Esophagus muscularis mucosa (tissue), 4 donors: ENCODE results near the gene TRIM24. TPM values are rescaled to one million over a fixed set of nuclear protein-coding genes. Genes with fewer than 3 reads are reported as not detected.
A peak's percentile ranks its signal among the peaks of the same experiment; 100 is the strongest.

Source experiments
- DNase-seq: peaks from one replicate; pipeline ENCODE4 v3.0.0-alpha.2; 2017; ENCODE audit errors: extremely low spot score
- H3K27ac ChIP-seq, 4 donors: fragments of 200-600 bp; sonication (generic); replicated peaks in 1 of 4; 1 replicate in 3 of 4; 2 replicates in 1 of 4; pipeline ENCODE4 v1.5.1; 2016 to 2019; ENCODE audit warnings: mild to moderate bottlenecking in 1 of 4
- H3K27me3 ChIP-seq, 4 donors: fragments of 200-600 bp; sonication (generic); one replicate each; pipeline versions ENCODE4 v1.5.1 to v1.6.0; 2016 to 2019
- H3K36me3 ChIP-seq, 4 donors: fragments of 200-600 bp; sonication (generic); one replicate each; pipeline ENCODE4 v1.5.1; 2016 to 2019
- H3K4me1 ChIP-seq, 4 donors: fragments of 200-600 bp; sonication (generic); one replicate each; pipeline ENCODE4 v1.5.1; 2016 to 2019
- H3K4me3 ChIP-seq, 4 donors: fragments of 200-600 bp; sonication (generic); 1 replicate in 2 of 4; 2 replicates in 2 of 4; pipeline ENCODE4 v1.5.1; 2016 to 2019; ENCODE audit warnings: mild to moderate bottlenecking in 4 of 4, moderate library complexity in 1 of 4
- H3K9me3 ChIP-seq, 4 donors: fragments of 200-600 bp; sonication (generic); 1 replicate in 3 of 4; 2 replicates in 1 of 4; pipeline ENCODE4 v1.5.1; 2016 to 2019
- CTCF ChIP-seq, 3 experiments: fragments of 200-600 bp in 2 of 3; fragments of 450-650 bp in 1 of 3; sonication (generic) in 2 of 3; IDR thresholded peaks; one replicate each; pipeline ENCODE4 v1.5.1; 2017 to 2019; ENCODE audit warnings: antibody characterized with exemption in 3 of 3, mild to moderate bottlenecking in 2 of 3, moderate library complexity in 1 of 3
- EP300 ChIP-seq: sonication (generic); formaldehyde crosslinking; IDR thresholded peaks from one replicate; pipeline ENCODE4 v1.6.1; 2017; ENCODE audit warnings: antibody characterized with exemption
- POLR2A ChIP-seq: fragments of 450-650 bp; IDR thresholded peaks from one replicate; pipeline ENCODE4 v1.6.1; 2017; ENCODE audit warnings: antibody characterized with exemption, moderate library complexity, mild to moderate bottlenecking, low read depth
- POLR2AphosphoS5 ChIP-seq, 2 donors: sonication (generic); formaldehyde crosslinking; IDR thresholded peaks; one replicate each; pipeline ENCODE4 v1.6.1; 2017; ENCODE audit warnings: antibody characterized with exemption in 2 of 2
- WGBS: methylation state at CpG from one replicate; pipeline ENCODE4 v1.1.5; 2018; 5-methylcytosine and 5-hydroxymethylcytosine counted together
- intact Hi-C: fragments of 100-400 bp; cut with DNase I; formaldehyde crosslinking; loops from one replicate; pipeline ENCODE4 v1.15.1; 2023
- total RNA-seq, 4 donors: library from RNA; depleted of rRNA; stranded (reverse); fragments of >200 nt; gene quantifications; one replicate each; pipeline versions ENCODE4 v1.1.0 to v1.2.1, GENCODE V29; 2016

The TRIM24 gene
- total RNA-seq, 4 donors from 2014 or later: 8.7 to 15.6 (median 13.1) TPM

- no peaks in the 10 kb centered on the region for H3K4me1 ChIP-seq
- H3K4me3 ChIP-seq: no peak overlapping the region
- TF ChIP-seq EP300 (no peak), POLR2AphosphoS5 (IDR thresholded peaks at IDR 0.05) (no peak), CTCF (IDR thresholded peaks at IDR 0.05) (no peak), POLR2A (no peak)
- H3K27me3 ChIP-seq: no peaks in the 10 kb centered on the region
- 92% methylated on average over 5 of the region's 5 CpGs for whole genome bisulfite sequencing
- intact Hi-C loops: no loop called here
- no peak overlapping the region for H3K27ac ChIP-seq
- no peak for DNase-seq
- peaks cover 5 to 46% (median 29%) of the 10 kb centered on the region in 4 donors for H3K9me3 ChIP-seq
- peaks cover 48 to 100% (median 91%) of the 10 kb centered on the region in 4 donors for H3K36me3 ChIP-seq
These were observed 99.4 kb downstream of the TRIM24 start for GRCh38 chr7:138559448-138559847.

GRCh38 chr7:138563808-138564207 is 103.7 kb downstream of the TRIM24 start:
- TF ChIP-seq POLR2A (no peak), EP300 (no peak), POLR2AphosphoS5 (IDR thresholded peaks at IDR 0.05) (no peak), CTCF (IDR thresholded peaks at IDR 0.05) (no peak)
- intact Hi-C loops: no loop called here
- H3K4me3 ChIP-seq: peak overlapping the region in 1 of 4 donors; percentile 29
- peaks cover 0 to 32% (median 24%) of the 10 kb centered on the region in 4 donors for H3K9me3 ChIP-seq
- H3K36me3 ChIP-seq: peaks cover 30 to 97% (median 82%) of the 10 kb centered on the region in 4 donors
- peak overlapping the region in 1 of 4 donors; percentile 15 for H3K27ac ChIP-seq
- H3K4me1 ChIP-seq: no peaks in the 10 kb centered on the region
- no peaks in the 10 kb centered on the region for H3K27me3 ChIP-seq
- no peak for DNase-seq
- 88% methylated on average over 4 of the region's 4 CpGs for WGBS

GRCh38 chr7:138564365-138564764 is 104.3 kb downstream of the TRIM24 start:
- TF ChIP-seq POLR2A: no peak
- no peak for TF ChIP-seq EP300
- no peak for TF ChIP-seq POLR2AphosphoS5 (IDR thresholded peaks at IDR 0.05)
- TF ChIP-seq CTCF (IDR thresholded peaks at IDR 0.05): no peak
- Histone ChIP-seq H3K9me3 (peaks cover 0 to 31% (median 24%) of the 10 kb centered on the region in 4 donors), H3K4me3 (peak overlapping the region in 1 of 4 donors; percentile 29), H3K27ac (peak overlapping the region in 1 of 4 donors; percentile 15), H3K27me3 (no peaks in the 10 kb centered on the region), H3K4me1 (no peaks in the 10 kb centered on the region), H3K36me3 (peaks cover 26 to 97% (median 79%) of the 10 kb centered on the region in 4 donors)
- no peak for DNase-seq
- WGBS: 86% methylated on average over 5 of the region's 5 CpGs
- intact Hi-C loops: no loop called here

GRCh38 chr7:138565071-138565450 is 105.0 kb downstream of the TRIM24 start:
- H3K27me3 ChIP-seq: no peaks in the 10 kb centered on the region
- intact Hi-C loops: no loop called here
- peaks cover 26 to 97% (median 76%) of the 10 kb centered on the region in 4 donors for H3K36me3 ChIP-seq
- no peaks in the 10 kb centered on the region for H3K4me1 ChIP-seq
- WGBS: 97% methylated on average over 8 of the region's 8 CpGs
- H3K9me3 ChIP-seq: peaks cover 0 to 31% (median 24%) of the 10 kb centered on the region in 4 donors
- TF ChIP-seq POLR2A: no peak
- no peak for TF ChIP-seq CTCF (IDR thresholded peaks at IDR 0.05)
- no peak for TF ChIP-seq EP300
- no peak for TF ChIP-seq POLR2AphosphoS5 (IDR thresholded peaks at IDR 0.05)
- H3K4me3 ChIP-seq: no peak overlapping the region
- H3K27ac ChIP-seq: no peak overlapping the region
- no peak for DNase-seq
